PC-3 (cell line): ENCODE results near the gene CTNNA3. TPM values are rescaled to one million over a fixed set of nuclear protein-coding genes. Genes with fewer than 3 reads are reported as not detected.

Source experiments
- ATAC-seq: fragments of 200-7000 bp; cut with Tn5 transposase; 2 replicates; pipeline ENCODE4 v1.9.1; 2020; ENCODE audit warnings: mild to moderate bottlenecking, moderate library complexity
- BruUV-seq: library from RNA; stranded (reverse); fragments of 400-500 nt; replicated peaks from 2 replicates; lab custom pipeline; 2021; lab: Mats Ljungman, UMichigan
- CTCF ChIA-PET: fragments of 300-600 bp; sonication (Branson Sonifier 250); formaldehyde crosslinking; loops from one replicate; lab custom pipeline; 2022; ENCODE audit warnings: antibody characterized with exemption; lab: Charles Lee
- POLR2A ChIA-PET: fragments of 300-600 bp; sonication (Branson Sonifier 250); formaldehyde crosslinking; loops from one replicate; lab custom pipeline; 2022; ENCODE audit warnings: antibody characterized with exemption; ENCODE audit not compliant: unreplicated experiment; lab: Charles Lee
- DNase-seq: peaks from one replicate; pipeline ENCODE4 v3.0.0-alpha.2; 2015
- H2AFZ ChIP-seq: fragments of 300-600 bp; sonication (generic); 2 replicates; pipeline ENCODE4 v1.6.0; 2016; ENCODE audit warnings: antibody characterized with exemption, low read length
- H3F3A ChIP-seq: fragments of 300-600 bp; sonication (generic); one replicate; pipeline ENCODE4 v1.6.0; 2017; ENCODE audit warnings: antibody characterized with exemption, low read length, control low read depth, mild to moderate bottlenecking; ENCODE audit not compliant: unreplicated experiment
- H3K27ac ChIP-seq: fragments of 300-600 bp; sonication (generic); 2 replicates; pipeline ENCODE4 v1.5.1; 2016; ENCODE audit warnings: mild to moderate bottlenecking, low read length
- H3K27me3 ChIP-seq: fragments of 300-600 bp; sonication (generic); 2 replicates; pipeline ENCODE4 v1.6.1; 2016; ENCODE audit warnings: low read length, mixed read lengths
- H3K36me3 ChIP-seq: fragments of 300-600 bp; sonication (generic); 2 replicates; pipeline ENCODE4 v1.6.1; 2016; ENCODE audit warnings: low read depth, mixed run types, low read length, mixed read lengths
- H3K4me1 ChIP-seq: fragments of 300-600 bp; sonication (generic); 2 replicates; pipeline ENCODE4 v1.5.1; 2016; ENCODE audit warnings: low read length; ENCODE audit not compliant: insufficient read depth
- H3K4me2 ChIP-seq: fragments of 300-600 bp; sonication (generic); 2 replicates; pipeline ENCODE4 v1.6.0; 2016; ENCODE audit warnings: low read length
- H3K4me3 ChIP-seq: fragments of 300-600 bp; sonication (generic); 2 replicates; pipeline ENCODE4 v1.5.1; 2016; ENCODE audit warnings: mild to moderate bottlenecking, low read length, mixed read lengths
- H3K79me2 ChIP-seq: fragments of 300-600 bp; sonication (generic); 2 replicates; pipeline ENCODE4 v1.6.1; 2017; ENCODE audit warnings: low read length, mixed read lengths
- H3K9ac ChIP-seq: fragments of 300-600 bp; sonication (generic); 2 replicates; pipeline ENCODE4 v1.6.0; 2016; ENCODE audit warnings: mild to moderate bottlenecking, low read length
- H3K9me2 ChIP-seq: fragments of 300-600 bp; sonication (generic); replicated peaks from 2 replicates; pipeline ENCODE4 v1.6.1; 2016; ENCODE audit warnings: mixed run types, low read length, mixed read lengths
- H3K9me3 ChIP-seq: fragments of 300-600 bp; sonication (generic); 2 replicates; pipeline ENCODE4 v1.6.1; 2016; ENCODE audit warnings: low read length, mixed read lengths
- H4K20me1 ChIP-seq: fragments of 300-600 bp; sonication (generic); 2 replicates; pipeline ENCODE4 v1.6.1; 2016; ENCODE audit warnings: low read length, mixed read lengths
- EZH2 ChIP-seq: fragments of 300-600 bp; sonication (generic); IDR thresholded peaks from one replicate; pipeline ENCODE4 v1.6.1; 2017; ENCODE audit warnings: antibody characterized with exemption, mild to moderate bottlenecking, low read length; ENCODE audit not compliant: unreplicated experiment
- EZH2phosphoT487 ChIP-seq: fragments of 300-600 bp; sonication (generic); IDR thresholded peaks from 2 replicates; pipeline ENCODE4 v1.6.1; 2018; ENCODE audit warnings: mild to moderate bottlenecking, antibody characterized with exemption, low read length, borderline replicate concordance
- intact Hi-C: fragments of 100-400 bp; cut with micrococcal nuclease; formaldehyde crosslinking; loops from 2 replicates; pipeline ENCODE4 v1.9.0; 2023
- total RNA-seq: library from RNA; depleted of rRNA; stranded (reverse); fragments of >200 nt; gene quantifications from 2 replicates; pipeline ENCODE4 v1.2.3, GENCODE V29; 2014
- TF ChIP-seq, protein P1 (sequence below): fragments of 300-600 bp; sonication (generic); conservative IDR thresholded peaks from 2 replicates; pipeline ENCODE4 v1.5.1; 2017; ENCODE audit warnings: antibody characterized with exemption, low read depth, mild to moderate bottlenecking, low read length

CTNNA3 gene
- total RNA-seq, 1 experiment from 2014 or later: 1.9 TPM

DNA sequence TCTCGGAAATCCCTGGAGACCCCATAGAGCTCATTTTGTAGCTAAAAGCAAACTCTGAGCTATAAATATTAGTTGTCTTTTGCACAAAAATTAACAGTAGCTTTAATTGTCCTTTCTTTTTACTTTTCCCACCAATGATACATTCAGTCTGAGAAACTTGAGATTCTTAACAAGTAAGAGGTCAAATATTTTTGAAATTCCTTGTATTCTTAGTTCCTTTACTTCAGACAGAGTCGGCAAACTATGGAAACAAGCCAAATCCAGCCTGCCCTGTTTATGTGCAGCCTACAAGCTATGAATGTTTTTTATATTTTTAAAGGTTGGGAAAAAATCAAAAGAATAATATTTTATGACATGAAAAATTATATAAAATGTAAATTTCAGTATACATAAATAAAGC is 146.6 kb downstream of the CTNNA3 start:
- CTCF ChIA-PET: no interaction called here
- intact Hi-C loops: no loop called here
- no peaks in the 10 kb centered on the region for H3K4me1 ChIP-seq
- no peaks in the 10 kb centered on the region for H4K20me1 ChIP-seq
- DNase-seq (no peak), ATAC-seq (no peak)
- H3K9me2 ChIP-seq: no peaks in the 10 kb centered on the region
- H3F3A ChIP-seq: no peaks in the 10 kb centered on the region
- H3K9ac ChIP-seq: no peak overlapping the region
- peaks cover 79% of the 10 kb centered on the region for H3K27me3 ChIP-seq
- H3K4me3 ChIP-seq: no peak overlapping the region
- no peaks in the 10 kb centered on the region for H3K36me3 ChIP-seq
- no peak overlapping the region for H2AFZ ChIP-seq
- TF ChIP-seq EZH2: no peak
- TF ChIP-seq, protein P1, sequence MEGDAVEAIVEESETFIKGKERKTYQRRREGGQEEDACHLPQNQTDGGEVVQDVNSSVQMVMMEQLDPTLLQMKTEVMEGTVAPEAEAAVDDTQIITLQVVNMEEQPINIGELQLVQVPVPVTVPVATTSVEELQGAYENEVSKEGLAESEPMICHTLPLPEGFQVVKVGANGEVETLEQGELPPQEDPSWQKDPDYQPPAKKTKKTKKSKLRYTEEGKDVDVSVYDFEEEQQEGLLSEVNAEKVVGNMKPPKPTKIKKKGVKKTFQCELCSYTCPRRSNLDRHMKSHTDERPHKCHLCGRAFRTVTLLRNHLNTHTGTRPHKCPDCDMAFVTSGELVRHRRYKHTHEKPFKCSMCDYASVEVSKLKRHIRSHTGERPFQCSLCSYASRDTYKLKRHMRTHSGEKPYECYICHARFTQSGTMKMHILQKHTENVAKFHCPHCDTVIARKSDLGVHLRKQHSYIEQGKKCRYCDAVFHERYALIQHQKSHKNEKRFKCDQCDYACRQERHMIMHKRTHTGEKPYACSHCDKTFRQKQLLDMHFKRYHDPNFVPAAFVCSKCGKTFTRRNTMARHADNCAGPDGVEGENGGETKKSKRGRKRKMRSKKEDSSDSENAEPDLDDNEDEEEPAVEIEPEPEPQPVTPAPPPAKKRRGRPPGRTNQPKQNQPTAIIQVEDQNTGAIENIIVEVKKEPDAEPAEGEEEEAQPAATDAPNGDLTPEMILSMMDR: no peak
- no peak for TF ChIP-seq EZH2phosphoT487
- POLR2A ChIA-PET: no interaction called here
- no peak overlapping the region for H3K4me2 ChIP-seq
- no peaks in the 10 kb centered on the region for H3K9me3 ChIP-seq
- H3K27ac ChIP-seq: no peak overlapping the region
- H3K79me2 ChIP-seq: no peaks in the 10 kb centered on the region
- no TSS peak for BruUV-seq

DNA sequence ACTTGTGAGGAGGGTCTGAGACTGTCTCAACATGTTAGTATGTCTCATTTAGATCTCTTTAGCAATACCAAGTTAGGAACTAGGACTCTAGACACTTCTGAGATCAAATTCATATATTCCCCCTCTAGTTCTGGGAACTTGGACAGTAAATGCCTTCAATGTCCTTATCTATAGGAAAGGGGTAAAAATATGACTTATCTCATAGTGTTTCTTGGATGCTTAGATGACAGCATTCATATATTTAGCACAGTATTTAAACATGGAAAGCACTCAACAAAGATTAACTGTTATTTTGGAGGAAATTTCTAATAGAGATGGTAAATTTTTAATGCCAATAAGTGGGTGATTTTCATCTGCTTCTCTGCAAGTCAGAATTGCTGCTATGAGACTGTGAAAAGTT is 154.6 kb downstream of the CTNNA3 start:
- Histone ChIP-seq H3K36me3 (no peaks in the 10 kb centered on the region), H3K4me2 (no peak overlapping the region), H3K4me1 (no peaks in the 10 kb centered on the region), H3F3A (no peaks in the 10 kb centered on the region), H3K79me2 (no peaks in the 10 kb centered on the region), H2AFZ (no peak overlapping the region), H3K9me2 (no peaks in the 10 kb centered on the region), H3K27me3 (peaks cover 75% of the 10 kb centered on the region), H3K9me3 (no peaks in the 10 kb centered on the region), H3K9ac (no peak overlapping the region), H3K27ac (no peak overlapping the region), H4K20me1 (no peaks in the 10 kb centered on the region), H3K4me3 (no peak overlapping the region)
- CTCF ChIA-PET: no interaction called here
- DNase-seq (no peak), ATAC-seq (no peak)
- TF ChIP-seq, protein P1: no peak
- no peak for TF ChIP-seq EZH2
- TF ChIP-seq EZH2phosphoT487: no peak
- intact Hi-C loops: no loop called here
- POLR2A ChIA-PET: no interaction called here
- BruUV-seq: no TSS peak

DNA sequence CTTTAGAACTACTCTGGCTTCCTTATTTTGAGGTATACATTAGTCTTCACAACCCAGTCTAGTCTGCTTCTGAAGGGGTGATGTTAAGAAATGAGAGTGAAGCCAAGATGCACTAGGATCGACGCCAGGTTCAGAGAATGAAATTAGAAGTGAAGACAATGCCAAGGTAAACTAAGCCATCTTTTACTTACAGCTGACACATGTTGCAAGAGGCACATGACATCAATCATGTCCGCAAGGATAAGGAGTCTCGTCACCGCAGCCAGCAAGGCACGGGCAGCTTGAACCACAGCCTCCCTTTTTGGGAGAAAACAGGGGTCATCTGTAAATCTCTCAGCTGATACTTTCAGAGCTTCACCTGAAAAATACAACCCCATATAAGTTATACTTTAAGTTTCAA is 156.7 kb downstream of the CTNNA3 start:
- H3K4me2 ChIP-seq: no peak overlapping the region
- no peak overlapping the region for H2AFZ ChIP-seq
- H3K9me2 ChIP-seq: no peaks in the 10 kb centered on the region
- TF ChIP-seq EZH2phosphoT487 (no peak), EZH2 (no peak)
- TF ChIP-seq, protein P1: no peak
- no peaks in the 10 kb centered on the region for H3K36me3 ChIP-seq
- CTCF ChIA-PET: no interaction called here
- POLR2A ChIA-PET: no interaction called here
- no peaks in the 10 kb centered on the region for H4K20me1 ChIP-seq
- no peaks in the 10 kb centered on the region for H3K4me1 ChIP-seq
- no TSS peak for BruUV-seq
- no peaks in the 10 kb centered on the region for H3K9me3 ChIP-seq
- peaks cover 80% of the 10 kb centered on the region for H3K27me3 ChIP-seq
- H3K27ac ChIP-seq: no peak overlapping the region
- intact Hi-C loops: no loop called here
- no peaks in the 10 kb centered on the region for H3F3A ChIP-seq
- no peak for DNase-seq
- H3K9ac ChIP-seq: no peak overlapping the region
- no peak overlapping the region for H3K4me3 ChIP-seq
- H3K79me2 ChIP-seq: no peaks in the 10 kb centered on the region
- ATAC-seq: no peak
